ENCODE data around the gene NLGN1.

The NLGN1 gene

DNA sequence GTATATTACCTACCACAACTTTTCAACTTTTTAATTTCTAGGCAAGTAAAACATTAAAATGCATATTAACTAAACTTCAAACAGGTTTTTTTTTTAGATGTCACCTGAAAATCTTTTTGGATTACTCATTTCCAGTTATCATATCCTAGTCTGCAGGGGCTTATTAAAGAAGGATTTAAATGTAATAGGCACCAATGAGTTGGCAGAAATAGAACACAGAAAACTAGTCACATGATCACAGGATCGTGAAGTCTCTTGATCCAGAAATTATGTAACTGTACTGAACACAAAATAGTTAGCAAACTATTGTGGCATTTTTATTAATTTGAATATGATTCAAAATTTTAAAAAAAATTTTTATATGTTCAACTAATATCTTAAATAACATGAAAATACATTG is 807.2 kb downstream of the NLGN1 start:
- TF ChIP-seq FOXP2 (optimal IDR thresholded peaks at IDR 0.05; ENCODE audit: borderline replicate concordance, extremely low read depth, extremely low read length, insufficient read depth), result no peak
- no peak for TF ChIP-seq POLR2AphosphoS5 (IDR thresholded peaks at IDR 0.05; ENCODE audit: low read depth, low read length)
- TF ChIP-seq TAF1 (IDR thresholded peaks at IDR 0.05; ENCODE audit: borderline replicate concordance, insufficient read depth, low read length), result no peak
- no peak for TF ChIP-seq SIN3A (IDR thresholded peaks at IDR 0.05; ENCODE audit: borderline replicate concordance, insufficient read depth, low read length)
- TF ChIP-seq, protein P1, sequence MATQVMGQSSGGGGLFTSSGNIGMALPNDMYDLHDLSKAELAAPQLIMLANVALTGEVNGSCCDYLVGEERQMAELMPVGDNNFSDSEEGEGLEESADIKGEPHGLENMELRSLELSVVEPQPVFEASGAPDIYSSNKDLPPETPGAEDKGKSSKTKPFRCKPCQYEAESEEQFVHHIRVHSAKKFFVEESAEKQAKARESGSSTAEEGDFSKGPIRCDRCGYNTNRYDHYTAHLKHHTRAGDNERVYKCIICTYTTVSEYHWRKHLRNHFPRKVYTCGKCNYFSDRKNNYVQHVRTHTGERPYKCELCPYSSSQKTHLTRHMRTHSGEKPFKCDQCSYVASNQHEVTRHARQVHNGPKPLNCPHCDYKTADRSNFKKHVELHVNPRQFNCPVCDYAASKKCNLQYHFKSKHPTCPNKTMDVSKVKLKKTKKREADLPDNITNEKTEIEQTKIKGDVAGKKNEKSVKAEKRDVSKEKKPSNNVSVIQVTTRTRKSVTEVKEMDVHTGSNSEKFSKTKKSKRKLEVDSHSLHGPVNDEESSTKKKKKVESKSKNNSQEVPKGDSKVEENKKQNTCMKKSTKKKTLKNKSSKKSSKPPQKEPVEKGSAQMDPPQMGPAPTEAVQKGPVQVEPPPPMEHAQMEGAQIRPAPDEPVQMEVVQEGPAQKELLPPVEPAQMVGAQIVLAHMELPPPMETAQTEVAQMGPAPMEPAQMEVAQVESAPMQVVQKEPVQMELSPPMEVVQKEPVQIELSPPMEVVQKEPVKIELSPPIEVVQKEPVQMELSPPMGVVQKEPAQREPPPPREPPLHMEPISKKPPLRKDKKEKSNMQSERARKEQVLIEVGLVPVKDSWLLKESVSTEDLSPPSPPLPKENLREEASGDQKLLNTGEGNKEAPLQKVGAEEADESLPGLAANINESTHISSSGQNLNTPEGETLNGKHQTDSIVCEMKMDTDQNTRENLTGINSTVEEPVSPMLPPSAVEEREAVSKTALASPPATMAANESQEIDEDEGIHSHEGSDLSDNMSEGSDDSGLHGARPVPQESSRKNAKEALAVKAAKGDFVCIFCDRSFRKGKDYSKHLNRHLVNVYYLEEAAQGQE (IDR thresholded peaks at IDR 0.05; ENCODE audit: insufficient read depth in 1 of 2, low read depth in 2 of 2, low read length in 2 of 2), result no peak

GRCh38 chr3:174206607-174207192 is 809.2 kb downstream of the NLGN1 start:
- TF ChIP-seq TAF1 (IDR thresholded peaks at IDR 0.05; ENCODE audit: borderline replicate concordance, insufficient read depth, low read length) (no peak), FOXP2 (optimal IDR thresholded peaks at IDR 0.05; ENCODE audit: borderline replicate concordance, extremely low read depth, extremely low read length, insufficient read depth) (no peak), SIN3A (IDR thresholded peaks at IDR 0.05; ENCODE audit: borderline replicate concordance, insufficient read depth, low read length) (no peak), POLR2AphosphoS5 (IDR thresholded peaks at IDR 0.05; ENCODE audit: low read depth, low read length) (no peak)
- TF ChIP-seq, protein P1 (IDR thresholded peaks at IDR 0.05; ENCODE audit: insufficient read depth in 1 of 2, low read depth in 2 of 2, low read length in 2 of 2), result no peak

DNA sequence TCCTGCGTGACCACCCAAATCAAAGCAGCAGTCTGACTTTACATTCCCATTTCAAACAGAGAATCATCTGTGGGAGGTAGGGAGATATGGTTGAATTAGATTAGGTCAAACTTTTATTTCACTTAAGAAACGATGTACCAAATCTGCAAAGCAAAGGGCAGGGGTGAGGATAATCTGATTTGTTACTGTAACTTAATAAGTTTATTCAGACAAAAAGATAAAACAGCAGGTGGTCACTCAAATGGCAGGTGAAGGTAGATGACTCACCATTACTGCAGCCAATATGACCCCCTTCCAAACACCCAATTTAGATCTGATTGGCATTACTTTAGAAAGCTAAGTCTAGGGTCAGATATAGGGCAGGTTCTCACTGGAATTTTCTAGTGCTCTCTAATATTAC is 810.6 kb downstream of the NLGN1 start:
- TF ChIP-seq SIN3A (IDR thresholded peaks at IDR 0.05; ENCODE audit: borderline replicate concordance, insufficient read depth, low read length) (no peak), FOXP2 (optimal IDR thresholded peaks at IDR 0.05; ENCODE audit: borderline replicate concordance, extremely low read depth, extremely low read length, insufficient read depth) (no peak), TAF1 (IDR thresholded peaks at IDR 0.05; ENCODE audit: borderline replicate concordance, insufficient read depth, low read length) (no peak), POLR2AphosphoS5 (IDR thresholded peaks at IDR 0.05; ENCODE audit: low read depth, low read length) (no peak)
- TF ChIP-seq, protein P1 (IDR thresholded peaks at IDR 0.05; ENCODE audit: insufficient read depth in 1 of 2, low read depth in 2 of 2, low read length in 2 of 2), result no peak

DNA sequence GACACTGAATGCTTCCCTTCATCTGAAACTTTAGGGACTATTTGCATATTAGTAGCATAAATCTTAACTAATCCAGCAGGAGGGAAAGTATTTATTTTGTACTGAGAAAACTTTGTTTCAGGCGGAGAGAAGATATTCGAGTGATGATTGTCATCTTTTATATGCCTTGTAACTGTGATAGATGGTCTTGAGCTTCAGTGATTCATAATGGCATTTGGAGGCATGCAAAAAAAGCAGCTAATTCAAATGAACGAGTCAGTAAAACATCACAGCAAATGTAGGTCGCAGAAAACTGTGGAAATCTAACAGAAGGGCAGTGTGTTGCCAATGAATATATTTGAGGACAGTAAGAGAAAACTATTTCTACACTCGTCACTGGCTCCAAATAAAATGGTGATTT is 817.9 kb downstream of the NLGN1 start:
- TF ChIP-seq, protein P1 (IDR thresholded peaks at IDR 0.05; ENCODE audit: insufficient read depth in 1 of 2, low read depth in 2 of 2, low read length in 2 of 2), result no peak
- TF ChIP-seq TAF1 (IDR thresholded peaks at IDR 0.05; ENCODE audit: borderline replicate concordance, insufficient read depth, low read length) (no peak), FOXP2 (optimal IDR thresholded peaks at IDR 0.05; ENCODE audit: borderline replicate concordance, extremely low read depth, extremely low read length, insufficient read depth) (no peak), SIN3A (IDR thresholded peaks at IDR 0.05; ENCODE audit: borderline replicate concordance, insufficient read depth, low read length) (no peak), POLR2AphosphoS5 (IDR thresholded peaks at IDR 0.05; ENCODE audit: low read depth, low read length) (no peak)
